NT2/D1 (cell line): ENCODE data around the gene GABRQ.

Experiments used
- SUZ12 ChIP-seq: IDR thresholded peaks from 2 replicates; pipeline ENCODE4 v1.6.1; 2011; ENCODE audit not compliant: insufficient read length, insufficient read depth; ENCODE audit errors: extremely low read depth
- YY1 ChIP-seq: IDR thresholded peaks from 2 replicates; pipeline ENCODE4 v1.6.1; 2011; ENCODE audit not compliant: insufficient read length, insufficient read depth
- ZNF274 ChIP-seq: IDR thresholded peaks from 2 replicates; pipeline ENCODE4 v1.6.1; 2011; ENCODE audit warnings: mild to moderate bottlenecking, low read depth, low read length

GRCh38 chrX:152652060-152652459 is 14.4 kb downstream of the GABRQ start:
- no peak for TF ChIP-seq ZNF274
- TF ChIP-seq SUZ12: no peak
- TF ChIP-seq YY1: no peak
